ENCODE results near the gene PSMD13. TPM values are rescaled to one million over a fixed set of nuclear protein-coding genes. Genes with fewer than 3 reads are reported as not detected.
"Not testable (repeated sequence)": the region's sequence is repeated elsewhere in the genome, so short reads cannot be mapped to it uniquely, and the experiment has no call there.

PSMD13 gene
- total RNA-seq, 1 donor from 2014 or later = 80.3 TPM

- no peak for DNase-seq
Measured at GRCh38 chr11:218815-219593, 17.8 kb upstream of the PSMD13 start.

- not testable (repeated sequence) for DNase-seq
Measured at GRCh38 chr11:220641-221215, 16.0 kb upstream of the PSMD13 start.

DNA sequence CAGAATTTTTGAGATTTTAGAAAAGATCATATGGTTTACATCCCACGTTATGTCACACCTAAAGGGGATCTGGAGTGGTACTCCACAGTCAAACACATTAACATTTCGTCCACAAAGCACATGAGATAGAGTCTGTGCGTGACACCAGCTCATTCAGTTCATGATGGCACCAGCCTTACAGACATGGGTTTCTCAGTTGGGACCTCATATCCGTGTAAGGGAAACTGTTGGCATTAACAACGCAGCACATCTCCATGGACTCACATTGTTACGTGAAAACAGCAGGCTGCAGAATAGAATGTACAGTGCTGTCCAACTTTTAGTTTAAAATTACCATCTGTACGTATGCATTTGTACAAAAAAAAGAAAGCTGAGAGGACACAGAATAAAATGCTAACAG is 15.2 kb upstream of the PSMD13 start:
- DNase-seq = no peak

DNA sequence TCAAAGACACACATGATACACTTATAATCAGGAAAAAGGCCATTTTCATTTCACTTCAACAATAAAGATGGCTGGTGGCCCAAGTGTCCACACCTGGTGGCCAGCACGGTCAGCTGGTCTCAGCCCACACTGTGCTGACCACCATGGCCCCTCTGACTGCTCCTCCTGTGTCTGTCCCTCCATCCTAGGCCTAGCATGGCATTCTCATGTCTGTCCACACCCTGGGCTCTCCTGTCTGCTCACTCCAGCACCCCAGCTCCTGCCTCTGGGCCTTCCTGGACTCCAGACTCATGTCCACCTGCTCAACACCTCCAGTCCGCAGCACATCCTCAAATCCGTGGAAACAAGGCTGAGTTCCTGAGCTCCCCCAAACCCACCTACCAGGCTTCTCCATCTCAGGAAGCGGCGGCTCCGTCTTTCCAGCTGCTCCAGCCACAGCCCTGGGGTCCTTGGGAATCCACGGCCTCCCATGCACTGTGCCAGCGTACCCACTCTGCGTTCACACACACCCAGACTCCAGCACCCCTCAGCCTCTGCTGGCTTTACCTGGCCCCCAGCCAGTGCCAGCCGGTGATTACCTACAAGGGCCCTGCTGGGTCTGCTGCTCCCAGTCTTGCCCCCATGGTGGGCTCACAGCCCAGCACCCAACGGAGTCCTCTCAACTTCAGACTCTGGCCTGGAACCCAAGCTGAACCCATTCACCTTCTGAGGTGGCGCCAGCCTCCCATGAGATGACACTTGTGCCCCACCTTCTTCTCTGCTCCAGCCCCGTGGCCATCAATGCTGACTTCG is 14.6 kb upstream of the PSMD13 start:
- no peak for DNase-seq

DNA sequence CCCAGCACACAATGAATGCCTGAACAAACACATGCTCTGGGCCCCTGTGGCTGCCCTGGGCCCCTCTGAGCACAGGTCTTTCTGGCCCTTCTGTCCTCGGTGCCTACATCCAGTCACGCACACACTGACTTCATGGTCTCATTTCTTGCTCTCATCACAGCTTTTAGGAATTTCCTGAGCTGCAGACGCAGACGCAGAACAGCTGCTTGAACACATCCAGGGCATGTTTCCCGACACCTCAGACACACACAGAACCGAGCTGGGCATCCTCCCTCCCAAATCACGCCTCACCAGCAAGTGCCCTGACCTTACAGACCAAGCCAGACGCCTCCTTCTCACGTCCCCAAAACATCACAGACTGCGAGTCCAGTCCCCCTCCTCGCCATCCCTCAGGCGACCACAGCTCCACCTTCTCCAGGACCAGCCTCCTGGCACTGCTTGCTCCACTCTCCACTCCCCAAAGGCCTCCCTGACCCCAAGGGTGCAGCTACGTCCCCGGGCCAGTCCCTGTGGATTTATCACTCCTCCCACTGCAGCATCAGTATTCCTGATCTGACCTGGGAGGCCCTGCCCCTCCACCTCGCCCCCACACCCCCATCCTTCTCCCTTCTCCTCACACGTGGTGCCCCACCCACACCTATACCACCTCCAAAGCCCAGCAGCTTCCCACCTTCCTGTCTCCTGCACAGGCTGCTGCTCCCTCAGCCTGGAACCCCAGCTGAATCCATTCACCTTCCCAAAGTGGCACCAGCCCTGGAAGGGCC is 13.6 kb upstream of the PSMD13 start:
- DNase-seq = no peak

- DNase-seq = no peak
Measured at GRCh38 chr11:223884-224283, 12.9 kb upstream of the PSMD13 start.

GRCh38 chr11:224424-224823 is 12.4 kb upstream of the PSMD13 start:
- DNase-seq = no peak

GRCh38 chr11:225734-226453 is 10.9 kb upstream of the PSMD13 start:
- DNase-seq = no peak

GRCh38 chr11:227824-228379 is 8.9 kb upstream of the PSMD13 start:
- no peak for DNase-seq

- no peak for DNase-seq
Measured at GRCh38 chr11:230431-230830, 6.3 kb upstream of the PSMD13 start.

DNA sequence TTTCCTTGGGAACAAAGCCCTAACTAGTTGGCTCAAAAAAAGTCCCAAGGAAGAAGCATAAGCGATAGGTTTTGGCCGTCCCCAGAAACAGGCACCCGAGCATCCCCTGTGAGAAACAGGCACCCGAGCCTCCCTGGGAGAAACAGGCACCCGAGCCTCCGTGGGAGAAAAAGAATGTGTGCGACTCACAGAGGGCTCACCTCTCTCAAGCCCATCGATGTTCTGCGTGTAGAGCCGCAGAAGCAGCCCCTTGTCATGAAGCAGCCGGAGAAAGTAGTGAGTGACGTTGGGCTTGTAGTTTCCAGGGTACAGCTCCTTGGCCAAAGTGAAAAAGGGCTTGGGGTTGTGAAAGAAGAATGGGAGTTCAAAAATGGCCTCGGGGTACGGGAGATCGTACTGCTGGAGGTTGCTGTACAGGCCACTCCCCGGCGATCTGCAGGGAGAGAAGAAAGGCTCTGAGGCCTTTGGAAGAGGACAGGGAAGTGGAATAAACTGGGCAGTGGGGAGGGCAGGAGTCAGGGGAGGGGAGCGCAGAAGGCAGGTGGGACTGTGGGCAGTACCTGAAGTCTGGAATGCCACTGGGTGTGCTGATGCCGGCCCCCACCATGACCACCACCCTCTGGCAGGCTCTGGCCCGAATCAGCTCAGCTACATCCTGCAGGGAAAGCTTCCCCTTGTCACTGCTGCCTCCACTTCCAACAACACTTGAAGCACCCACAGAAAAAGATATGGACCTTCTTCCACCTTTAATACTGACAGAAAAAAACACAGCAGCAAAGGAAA is 3.8 kb upstream of the PSMD13 start:
- no peak for DNase-seq

DNA sequence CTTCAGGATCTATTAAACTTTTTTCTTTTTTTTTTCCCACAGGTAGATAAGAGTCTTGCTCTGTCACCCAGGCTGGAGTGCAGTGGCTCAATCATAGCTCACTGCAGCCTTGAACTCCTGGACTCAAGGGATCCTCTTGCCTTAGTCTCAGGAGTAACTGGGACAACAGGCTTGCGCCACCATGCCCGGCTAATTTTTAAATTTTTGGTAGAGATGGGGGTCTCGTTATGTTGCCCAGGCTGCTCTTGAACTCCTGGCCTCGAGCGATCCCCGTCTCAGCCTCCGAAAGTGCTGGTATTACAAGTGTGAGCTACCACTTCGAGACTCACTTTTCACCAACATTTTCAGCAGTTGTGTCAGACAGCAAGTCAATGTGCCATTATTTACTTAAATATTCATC is 1.6 kb upstream of the PSMD13 start:
- no peak for DNase-seq

- DNase-seq = no peak
Measured at GRCh38 chr11:235609-235996, 1.2 kb upstream of the PSMD13 start.

- peak; percentile 77 for DNase-seq
Measured at GRCh38 chr11:235997-236773, 591 bp upstream of the PSMD13 start, which contains the start of gene SIRT3. SIRT3 (minus strand) TSS chr11:236342; CDS start chr11:236328, 14 bp downstream.

DNA sequence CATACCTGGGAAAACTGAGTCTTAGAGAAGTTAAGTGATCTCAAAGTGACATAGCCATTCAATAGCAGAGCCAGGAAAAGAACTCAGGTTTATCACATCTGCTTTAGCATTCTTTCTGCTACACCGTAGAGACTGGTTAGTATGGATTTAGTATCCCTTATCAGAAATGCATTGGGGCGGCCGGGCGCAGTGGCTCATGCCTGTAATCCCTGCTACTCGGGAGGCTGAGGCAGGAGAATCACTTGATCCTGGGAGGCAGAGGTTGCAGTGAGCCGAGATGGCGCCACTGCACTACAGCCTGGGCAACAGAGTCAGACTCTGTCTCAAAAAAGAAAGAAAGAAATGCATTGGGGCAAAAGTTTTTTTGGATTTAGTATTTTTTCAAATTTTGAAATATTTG is 1.6 kb downstream of the PSMD13 start:
- not testable (repeated sequence) for DNase-seq

GRCh38 chr11:240315-240714 is 3.5 kb downstream of the PSMD13 start:
- DNase-seq = no peak

- DNase-seq = no peak
Measured at GRCh38 chr11:241634-242033, 4.9 kb downstream of the PSMD13 start.

DNA sequence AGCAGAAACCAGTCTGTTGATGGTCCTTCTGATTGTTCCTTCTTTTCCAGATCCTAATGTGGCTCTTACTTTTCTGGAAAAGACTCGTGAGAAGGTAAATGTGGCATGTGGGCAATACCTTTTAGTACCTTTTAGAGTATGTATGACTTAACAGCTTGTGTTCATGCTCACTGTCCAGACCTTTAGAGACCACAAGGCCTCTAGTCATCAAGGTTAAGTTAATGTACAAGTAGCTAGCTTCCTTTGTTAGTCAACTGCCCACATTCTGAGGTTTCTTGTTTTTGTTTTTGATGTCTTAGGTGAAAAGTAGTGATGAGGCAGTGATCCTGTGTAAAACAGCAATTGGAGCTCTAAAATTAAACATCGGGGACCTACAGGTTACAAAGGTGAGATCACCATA is 7.6 kb downstream of the PSMD13 start:
- DNase-seq = no peak

DNA sequence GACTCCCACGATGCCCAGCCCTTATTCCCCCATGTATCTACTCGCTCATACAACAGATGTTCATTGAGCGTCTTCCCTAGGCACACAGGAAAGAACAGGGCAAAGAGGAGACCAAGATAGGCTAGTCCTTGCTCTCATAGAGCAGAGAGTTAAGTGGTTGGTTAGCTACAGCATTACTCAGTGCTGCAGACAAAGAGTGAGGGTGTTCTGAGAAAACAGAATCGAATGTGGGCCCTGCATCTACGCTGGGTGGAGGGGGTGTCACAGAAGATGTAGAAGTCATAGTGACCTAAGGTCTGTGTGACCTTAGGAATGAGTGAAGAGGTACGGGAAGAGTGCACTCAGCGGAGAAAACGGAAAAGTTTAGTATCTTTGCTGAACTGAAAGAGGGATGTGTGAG is 12.3 kb downstream of the PSMD13 start:
- no peak for DNase-seq

DNA sequence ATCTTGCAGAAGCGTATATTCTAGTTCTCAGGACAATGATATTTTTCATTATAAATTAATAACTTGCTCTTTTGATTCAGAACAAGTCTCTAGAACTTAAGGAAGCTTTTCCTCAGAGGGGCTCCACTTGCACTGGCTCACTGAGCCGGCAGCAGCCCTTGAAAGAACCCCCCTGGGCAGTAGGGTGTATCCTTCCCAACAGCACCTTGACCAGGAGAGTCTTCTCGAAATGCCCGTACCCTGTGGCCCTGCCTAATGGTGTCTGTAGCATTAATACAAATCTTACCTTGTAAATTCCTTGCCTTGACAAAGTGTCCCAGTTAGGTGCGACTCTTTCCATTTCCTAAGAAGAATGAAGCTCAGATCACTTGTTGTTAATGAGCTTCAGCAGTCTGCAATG is 13.5 kb downstream of the PSMD13 start:
- no peak for DNase-seq
